ENCODE results near the gene NPPC. TPM values are rescaled to one million over a fixed set of nuclear protein-coding genes. Genes with fewer than 3 reads are reported as not detected.

The NPPC gene
- total RNA-seq, 2 experiments from 2014 or later: 0.25 TPM; not detected in 1

Other genes starting within 250 kb of the NPPC start
- 1,000 to 10,000 TPM; 2,458 to 2,489 TPM for gene PTMA, start 217.9 kb downstream of the NPPC start, total RNA-seq
- gene PDE6D, start 145.1 kb downstream of the NPPC start, total RNA-seq: 10 to 100 TPM; 32.3 to 35.6 TPM
- 10 to 100 TPM; 54.6 to 56.1 TPM for gene COPS7B, start 140.0 kb downstream of the NPPC start, total RNA-seq
- gene DIS3L2, start 35.3 kb upstream of the NPPC start, total RNA-seq: 10 to 100 TPM; 30.6 to 33.7 TPM

Data from activated CD8-positive, alpha-beta memory T cell treated with anti-CD3 and anti-CD28 coated beads for 36 hours (primary cell).